ENCODE data around the gene PPM1L.

PPM1L gene

DNA sequence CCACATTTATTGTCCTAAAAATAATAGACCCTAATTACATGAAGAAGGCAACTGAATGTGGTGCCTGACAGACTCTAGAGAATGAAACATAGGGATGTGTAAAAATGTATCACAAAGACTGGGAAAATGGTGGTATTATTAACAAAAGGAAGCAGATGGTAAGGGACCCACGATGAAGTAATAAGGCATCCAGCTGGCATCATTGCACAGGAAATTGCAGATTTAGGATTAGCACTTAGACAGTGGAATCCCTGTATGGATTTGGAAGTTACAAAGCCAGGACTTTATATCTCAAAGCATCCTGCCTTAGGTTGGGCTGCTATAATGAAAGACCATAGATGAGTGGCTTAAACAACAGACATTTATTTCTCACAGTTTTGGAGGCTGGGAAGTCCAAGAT, 104.3 kb downstream of the PPM1L start:
- Histone ChIP-seq H3K9me3 (ENCODE audit: insufficient read depth, low read depth, low read length) (no peaks in the 10 kb centered on the region), H3K79me1 (ENCODE audit: low read length) (no peaks in the 10 kb centered on the region), H3K79me2 (ENCODE audit: control insufficient read depth, insufficient read depth, low read length, poor library complexity) (no peaks in the 10 kb centered on the region), H2AK5ac (ENCODE audit: low read length) (no peak overlapping the region), H3K4me3 (ENCODE audit: low read depth, low read length) (no peak overlapping the region), H3K27ac (ENCODE audit: low read depth, low read length) (no peak overlapping the region), H3K18ac (ENCODE audit: low read length) (no peak overlapping the region), H3K4me2 (ENCODE audit: low read length) (no peak overlapping the region), H3K4ac (ENCODE audit: low read depth, low read length) (no peak overlapping the region), H2BK12ac (ENCODE audit: low read length) (no peak overlapping the region), H4K8ac (ENCODE audit: low read depth, low read length) (no peak overlapping the region), H2AFZ (ENCODE audit: insufficient read depth, low read length, poor library complexity) (no peak overlapping the region), H3K4me1 (ENCODE audit: control insufficient read depth in 1 of 2, insufficient read depth in 2 of 2, low read length in 2 of 2) (no peaks in the 10 kb centered on the region), H3K14ac (ENCODE audit: low read length) (no peak overlapping the region), H4K12ac (ENCODE audit: low read depth, low read length) (no peak overlapping the region), H3K27me3 (ENCODE audit: insufficient read depth, low read length) (no peaks in the 10 kb centered on the region), H4K91ac (ENCODE audit: low read depth, low read length) (no peak overlapping the region), H3K9ac (ENCODE audit: low read length) (no peak overlapping the region), H2BK5ac (ENCODE audit: low read depth, low read length, poor library complexity) (no peak overlapping the region), H3K23ac (ENCODE audit: low read length) (no peak overlapping the region), H3K36me3 (ENCODE audit: control insufficient read depth in 1 of 2, insufficient read depth in 2 of 2, low read length in 2 of 2) (no peaks in the 10 kb centered on the region), H2BK120ac (ENCODE audit: insufficient read depth, low read length, poor library complexity) (no peak overlapping the region)
- no CpG with 5 or more reads among the region's 1 CpG for WGBS (ENCODE audit: extremely low coverage, insufficient coverage, insufficient read length)
- DNase-seq = no peak

DNA sequence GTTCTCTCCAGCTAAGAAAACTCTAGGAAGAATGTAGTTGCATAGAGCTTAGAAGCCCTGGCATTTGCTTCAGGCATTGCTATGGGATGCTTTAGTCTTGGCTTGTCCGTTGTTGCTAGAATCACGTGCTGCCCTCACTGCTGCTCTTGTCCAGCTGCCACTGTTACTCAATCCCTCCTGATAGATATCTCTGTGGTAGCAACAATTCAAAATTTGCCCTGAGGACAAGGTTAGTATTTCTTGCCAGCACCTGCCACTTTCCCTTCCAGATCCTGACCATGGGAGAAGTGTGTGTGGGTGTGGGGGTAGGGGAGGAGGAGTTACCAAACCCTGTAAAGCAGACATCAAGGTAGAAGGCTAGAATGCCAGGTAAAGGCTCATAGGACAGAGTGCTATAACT, 113.8 kb downstream of the PPM1L start:
- no peak overlapping the region for H4K8ac ChIP-seq (ENCODE audit: low read depth, low read length)
- no peak overlapping the region for H3K4me3 ChIP-seq (ENCODE audit: low read depth, low read length)
- no peak overlapping the region for H2BK12ac ChIP-seq (ENCODE audit: low read length)
- no peak overlapping the region for H2BK120ac ChIP-seq (ENCODE audit: insufficient read depth, low read length, poor library complexity)
- no peaks in the 10 kb centered on the region for H3K36me3 ChIP-seq (ENCODE audit: control insufficient read depth in 1 of 2, insufficient read depth in 2 of 2, low read length in 2 of 2)
- no peak overlapping the region for H3K9ac ChIP-seq (ENCODE audit: low read length)
- no peaks in the 10 kb centered on the region for H3K79me1 ChIP-seq (ENCODE audit: low read length)
- H4K12ac ChIP-seq (ENCODE audit: low read depth, low read length) = no peak overlapping the region
- H4K91ac ChIP-seq (ENCODE audit: low read depth, low read length) = no peak overlapping the region
- H3K27me3 ChIP-seq (ENCODE audit: insufficient read depth, low read length) = no peaks in the 10 kb centered on the region
- no peak overlapping the region for H3K4ac ChIP-seq (ENCODE audit: low read depth, low read length)
- H3K27ac ChIP-seq (ENCODE audit: low read depth, low read length) = no peak overlapping the region
- H3K23ac ChIP-seq (ENCODE audit: low read length) = no peak overlapping the region
- no peak overlapping the region for H2AFZ ChIP-seq (ENCODE audit: insufficient read depth, low read length, poor library complexity)
- H2BK5ac ChIP-seq (ENCODE audit: low read depth, low read length, poor library complexity) = no peak overlapping the region
- H3K18ac ChIP-seq (ENCODE audit: low read length) = no peak overlapping the region
- no CpG with 5 or more reads among the region's 2 CpGs for WGBS (ENCODE audit: extremely low coverage, insufficient coverage, insufficient read length)
- DNase-seq = peak; percentile 97 to 99
- peak overlapping the region; percentile 26 for H3K4me2 ChIP-seq (ENCODE audit: low read length)
- H3K79me2 ChIP-seq (ENCODE audit: control insufficient read depth, insufficient read depth, low read length, poor library complexity) = no peaks in the 10 kb centered on the region
- H3K14ac ChIP-seq (ENCODE audit: low read length) = no peak overlapping the region
- H3K9me3 ChIP-seq (ENCODE audit: insufficient read depth, low read depth, low read length) = no peaks in the 10 kb centered on the region
- peaks cover 0 to 2% of the 10 kb centered on the region in 2 experiments for H3K4me1 ChIP-seq (ENCODE audit: control insufficient read depth in 1 of 2, insufficient read depth in 2 of 2, low read length in 2 of 2)
- H2AK5ac ChIP-seq (ENCODE audit: low read length) = no peak overlapping the region

DNA sequence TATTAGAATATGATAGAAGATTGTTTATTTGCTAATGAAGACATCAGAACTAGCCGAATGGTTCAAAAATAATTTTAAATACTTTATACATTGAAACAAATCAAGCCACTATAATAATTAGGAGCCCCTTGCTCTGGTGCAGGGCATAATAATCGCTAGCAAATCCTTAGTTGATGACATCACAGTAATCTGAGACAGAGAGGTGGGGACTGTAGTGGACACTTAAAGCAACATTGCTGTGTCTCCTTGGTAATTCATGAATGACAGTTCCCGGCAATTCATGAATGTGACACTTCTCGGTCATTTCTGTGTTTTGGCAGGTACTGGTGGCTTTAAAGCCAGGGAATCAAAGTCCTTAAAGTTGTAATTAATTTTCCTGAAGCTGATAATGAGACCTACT, 114.3 kb downstream of the PPM1L start:
- no peak overlapping the region for H2AFZ ChIP-seq (ENCODE audit: insufficient read depth, low read length, poor library complexity)
- no peak overlapping the region for H2AK5ac ChIP-seq (ENCODE audit: low read length)
- no peaks in the 10 kb centered on the region for H3K36me3 ChIP-seq (ENCODE audit: control insufficient read depth in 1 of 2, insufficient read depth in 2 of 2, low read length in 2 of 2)
- no peaks in the 10 kb centered on the region for H3K9me3 ChIP-seq (ENCODE audit: insufficient read depth, low read depth, low read length)
- H3K4me3 ChIP-seq (ENCODE audit: low read depth, low read length) = no peak overlapping the region
- no peaks in the 10 kb centered on the region for H3K79me1 ChIP-seq (ENCODE audit: low read length)
- no peaks in the 10 kb centered on the region for H3K79me2 ChIP-seq (ENCODE audit: control insufficient read depth, insufficient read depth, low read length, poor library complexity)
- no peak overlapping the region for H4K91ac ChIP-seq (ENCODE audit: low read depth, low read length)
- no peak overlapping the region for H4K8ac ChIP-seq (ENCODE audit: low read depth, low read length)
- H3K4ac ChIP-seq (ENCODE audit: low read depth, low read length) = no peak overlapping the region
- no peak overlapping the region for H2BK5ac ChIP-seq (ENCODE audit: low read depth, low read length, poor library complexity)
- no peak overlapping the region for H3K14ac ChIP-seq (ENCODE audit: low read length)
- peaks cover 0 to 2% of the 10 kb centered on the region in 2 experiments for H3K4me1 ChIP-seq (ENCODE audit: control insufficient read depth in 1 of 2, insufficient read depth in 2 of 2, low read length in 2 of 2)
- H3K9ac ChIP-seq (ENCODE audit: low read length) = no peak overlapping the region
- no peak overlapping the region for H2BK120ac ChIP-seq (ENCODE audit: insufficient read depth, low read length, poor library complexity)
- H3K18ac ChIP-seq (ENCODE audit: low read length) = no peak overlapping the region
- peak; percentile 7 to 76 for DNase-seq
- H3K4me2 ChIP-seq (ENCODE audit: low read length) = peak overlapping the region; percentile 26
- H2BK12ac ChIP-seq (ENCODE audit: low read length) = no peak overlapping the region
- H3K27me3 ChIP-seq (ENCODE audit: insufficient read depth, low read length) = no peaks in the 10 kb centered on the region
- H4K12ac ChIP-seq (ENCODE audit: low read depth, low read length) = no peak overlapping the region
- H3K23ac ChIP-seq (ENCODE audit: low read length) = no peak overlapping the region
- H3K27ac ChIP-seq (ENCODE audit: low read depth, low read length) = no peak overlapping the region
- no CpG with 5 or more reads among the region's 4 CpGs for WGBS (ENCODE audit: extremely low coverage, insufficient coverage, insufficient read length)

DNA sequence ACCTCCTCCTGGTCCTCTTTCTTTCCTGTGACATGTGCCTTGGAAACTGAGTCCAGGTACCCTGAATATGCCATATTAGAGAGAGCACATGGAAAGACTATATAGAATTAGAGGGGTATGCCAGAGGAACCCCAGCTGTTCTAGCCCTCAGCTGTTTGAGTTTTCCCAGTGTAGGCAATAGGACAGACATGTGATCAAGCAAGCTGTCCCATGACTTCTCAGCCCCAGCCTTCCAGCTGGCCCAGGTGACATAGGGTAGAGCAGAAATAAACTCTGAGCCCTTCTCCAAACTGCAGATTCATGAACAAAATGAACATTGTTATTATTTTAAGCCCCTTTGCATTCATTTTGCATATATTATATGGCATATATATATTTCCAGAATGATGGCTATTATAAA, 118.7 kb downstream of the PPM1L start:
- no peak overlapping the region for H4K91ac ChIP-seq (ENCODE audit: low read depth, low read length)

More for the DNA sequence above, 118.7 kb downstream of the PPM1L start:
- no peak overlapping the region for H2BK120ac ChIP-seq (ENCODE audit: insufficient read depth, low read length, poor library complexity)
- no peak overlapping the region for H2AK5ac ChIP-seq (ENCODE audit: low read length)
- no peak overlapping the region for H2BK12ac ChIP-seq (ENCODE audit: low read length)
- no peaks in the 10 kb centered on the region for H3K79me2 ChIP-seq (ENCODE audit: control insufficient read depth, insufficient read depth, low read length, poor library complexity)
- no peaks in the 10 kb centered on the region for H3K79me1 ChIP-seq (ENCODE audit: low read length)
- no peak overlapping the region for H3K18ac ChIP-seq (ENCODE audit: low read length)
- H3K36me3 ChIP-seq (ENCODE audit: control insufficient read depth in 1 of 2, insufficient read depth in 2 of 2, low read length in 2 of 2) = no peaks in the 10 kb centered on the region
- DNase-seq = no peak
- H3K4me3 ChIP-seq (ENCODE audit: low read depth, low read length) = no peak overlapping the region
- no peak overlapping the region for H3K4me2 ChIP-seq (ENCODE audit: low read length)
- H3K14ac ChIP-seq (ENCODE audit: low read length) = no peak overlapping the region
- H3K4me1 ChIP-seq (ENCODE audit: control insufficient read depth in 1 of 2, insufficient read depth in 2 of 2, low read length in 2 of 2) = peaks cover 0 to 2% of the 10 kb centered on the region in 2 experiments
- H2BK5ac ChIP-seq (ENCODE audit: low read depth, low read length, poor library complexity) = no peak overlapping the region
- H2AFZ ChIP-seq (ENCODE audit: insufficient read depth, low read length, poor library complexity) = no peak overlapping the region
- no peaks in the 10 kb centered on the region for H3K27me3 ChIP-seq (ENCODE audit: insufficient read depth, low read length)
- no peak overlapping the region for H3K27ac ChIP-seq (ENCODE audit: low read depth, low read length)
- no peak overlapping the region for H4K8ac ChIP-seq (ENCODE audit: low read depth, low read length)
- no peaks in the 10 kb centered on the region for H3K9me3 ChIP-seq (ENCODE audit: insufficient read depth, low read depth, low read length)
- no peak overlapping the region for H3K23ac ChIP-seq (ENCODE audit: low read length)
- H4K12ac ChIP-seq (ENCODE audit: low read depth, low read length) = no peak overlapping the region
- H3K4ac ChIP-seq (ENCODE audit: low read depth, low read length) = no peak overlapping the region
- H3K9ac ChIP-seq (ENCODE audit: low read length) = no peak overlapping the region

All from trophoblast cell (in vitro differentiated cells and primary cell).